HEK293 (cell line): ENCODE measurements around the gene KCNC4.

Source experiments
- GFI1B ChIP-seq: fragments of 450-650 bp; formaldehyde crosslinking; IDR thresholded peaks from 2 replicates; pipeline ENCODE4 v1.5.1; 2016; ENCODE audit warnings: missing biosample characterization, missing genetic modification characterization
- KLF7 ChIP-seq: fragments of 450-650 bp; formaldehyde crosslinking; IDR thresholded peaks from 2 replicates; pipeline ENCODE4 v1.5.1; 2016; ENCODE audit warnings: missing biosample characterization, missing genetic modification characterization, borderline replicate concordance
- MEIS1 ChIP-seq: sonication (generic); formaldehyde crosslinking; IDR thresholded peaks from 2 replicates; pipeline ENCODE4 v1.8.1; 2022; ENCODE audit warnings: missing genetic modification reagents, mild to moderate bottlenecking, borderline replicate concordance
- REST ChIP-seq: fragments of 450-650 bp; formaldehyde crosslinking; IDR thresholded peaks from 2 replicates; pipeline ENCODE4 v1.5.1; 2016; ENCODE audit warnings: missing biosample characterization, missing genetic modification characterization
- SALL2 ChIP-seq: fragments of 450-650 bp; formaldehyde crosslinking; IDR thresholded peaks from 2 replicates; pipeline ENCODE4 v1.5.0; 2017; ENCODE audit warnings: missing biosample characterization, mild to moderate bottlenecking, missing genetic modification characterization, borderline replicate concordance
- YY1 ChIP-seq: fragments of 450-650 bp; formaldehyde crosslinking; IDR thresholded peaks from 2 replicates; pipeline ENCODE4 v1.5.1; 2018; ENCODE audit warnings: missing biosample characterization, missing genetic modification characterization
- ZFHX2 ChIP-seq: fragments of 450-650 bp; formaldehyde crosslinking; conservative IDR thresholded peaks from 2 replicates; pipeline ENCODE4 v1.5.1; 2016; ENCODE audit warnings: missing biosample characterization, missing genetic modification characterization
- ZNF202 ChIP-seq: fragments of 450-650 bp; formaldehyde crosslinking; IDR thresholded peaks from 2 replicates; pipeline ENCODE4 v1.5.1; 2016; ENCODE audit warnings: missing biosample characterization, missing genetic modification characterization, borderline replicate concordance
- ZNF426 ChIP-seq: fragments of 450-650 bp; formaldehyde crosslinking; IDR thresholded peaks from 2 replicates; pipeline ENCODE4 v1.5.1; 2017; ENCODE audit warnings: missing biosample characterization, missing genetic modification characterization, mild to moderate bottlenecking, inconsistent platforms, moderate library complexity
- ZNF670 ChIP-seq: fragments of 450-650 bp; formaldehyde crosslinking; IDR thresholded peaks from 2 replicates; pipeline ENCODE4 v1.5.1; 2016; ENCODE audit warnings: missing biosample characterization, missing genetic modification characterization, low read depth
- ZNF830 ChIP-seq: fragments of 450-650 bp; IDR thresholded peaks from 2 replicates; pipeline ENCODE4 v1.5.0; 2018; ENCODE audit warnings: missing biosample characterization, missing genetic modification characterization, low read depth, mild to moderate bottlenecking, moderate library complexity
- ZSCAN23 ChIP-seq: fragments of 450-650 bp; formaldehyde crosslinking; IDR thresholded peaks from 2 replicates; pipeline ENCODE4 v1.5.1; 2016; ENCODE audit warnings: missing biosample characterization, missing genetic modification characterization
- TF ChIP-seq, protein P1 (sequence below): fragments of 450-650 bp; formaldehyde crosslinking; IDR thresholded peaks from 2 replicates; pipeline ENCODE4 v1.5.1; 2016; ENCODE audit warnings: missing biosample characterization, missing genetic modification characterization
- TF ChIP-seq, protein P2 (sequence below): fragments of 450-650 bp; formaldehyde crosslinking; IDR thresholded peaks from 2 replicates; pipeline ENCODE4 v1.5.1; 2016; ENCODE audit warnings: missing biosample characterization, missing genetic modification characterization, borderline replicate concordance

DNA sequence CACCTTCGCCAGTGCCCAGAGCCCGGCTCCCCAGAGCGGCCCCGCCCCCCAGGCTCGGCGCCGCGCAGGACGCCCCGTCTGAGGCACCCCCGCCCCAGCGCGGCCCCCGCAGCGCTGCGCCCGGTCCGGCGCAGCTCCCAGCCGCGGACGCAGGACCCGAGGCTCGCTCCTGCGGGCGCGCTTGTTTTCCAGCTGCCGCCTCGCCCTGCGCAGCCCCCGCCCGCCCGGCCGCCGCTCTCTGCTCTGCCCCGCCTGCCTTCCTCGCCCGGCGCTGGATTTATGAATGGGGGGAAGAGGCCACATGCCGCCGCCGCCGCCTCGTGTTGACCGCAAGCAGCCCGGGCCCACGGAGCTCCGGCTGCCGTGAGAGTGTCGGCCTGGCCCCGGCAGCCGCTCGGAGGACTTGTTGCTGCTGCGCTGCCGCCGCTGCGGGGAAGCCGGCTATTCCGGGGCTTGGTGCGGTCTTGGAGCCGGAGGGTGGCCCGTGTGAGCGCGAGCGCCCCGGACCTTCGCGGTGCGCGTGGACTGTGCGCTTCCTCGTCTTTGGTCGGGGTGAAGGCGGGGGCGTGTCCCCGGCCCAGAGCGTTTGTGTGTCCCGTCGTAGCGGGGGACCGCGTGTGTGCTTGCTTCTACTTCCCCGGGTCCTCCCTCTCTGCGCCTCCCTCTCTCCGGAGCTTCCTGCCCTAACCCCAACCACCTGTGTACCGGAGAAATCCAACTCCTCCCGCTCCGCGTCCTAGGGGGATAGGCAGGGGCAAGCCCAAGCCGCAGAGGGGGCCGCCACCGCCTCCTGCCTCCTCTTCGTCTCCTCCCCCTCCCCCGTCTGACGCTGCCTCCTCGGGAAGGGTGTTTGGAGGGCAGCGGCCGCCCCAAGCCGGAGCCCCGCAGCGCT lies 736 bp downstream of the KCNC4 start:
- TF ChIP-seq SALL2 (tag by site-specific recombination): no peak
- TF ChIP-seq, protein P1, sequence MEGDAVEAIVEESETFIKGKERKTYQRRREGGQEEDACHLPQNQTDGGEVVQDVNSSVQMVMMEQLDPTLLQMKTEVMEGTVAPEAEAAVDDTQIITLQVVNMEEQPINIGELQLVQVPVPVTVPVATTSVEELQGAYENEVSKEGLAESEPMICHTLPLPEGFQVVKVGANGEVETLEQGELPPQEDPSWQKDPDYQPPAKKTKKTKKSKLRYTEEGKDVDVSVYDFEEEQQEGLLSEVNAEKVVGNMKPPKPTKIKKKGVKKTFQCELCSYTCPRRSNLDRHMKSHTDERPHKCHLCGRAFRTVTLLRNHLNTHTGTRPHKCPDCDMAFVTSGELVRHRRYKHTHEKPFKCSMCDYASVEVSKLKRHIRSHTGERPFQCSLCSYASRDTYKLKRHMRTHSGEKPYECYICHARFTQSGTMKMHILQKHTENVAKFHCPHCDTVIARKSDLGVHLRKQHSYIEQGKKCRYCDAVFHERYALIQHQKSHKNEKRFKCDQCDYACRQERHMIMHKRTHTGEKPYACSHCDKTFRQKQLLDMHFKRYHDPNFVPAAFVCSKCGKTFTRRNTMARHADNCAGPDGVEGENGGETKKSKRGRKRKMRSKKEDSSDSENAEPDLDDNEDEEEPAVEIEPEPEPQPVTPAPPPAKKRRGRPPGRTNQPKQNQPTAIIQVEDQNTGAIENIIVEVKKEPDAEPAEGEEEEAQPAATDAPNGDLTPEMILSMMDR (tag by site-specific recombination): no peak; the same call in 1 of the 2 replicates
- TF ChIP-seq, protein P2, sequence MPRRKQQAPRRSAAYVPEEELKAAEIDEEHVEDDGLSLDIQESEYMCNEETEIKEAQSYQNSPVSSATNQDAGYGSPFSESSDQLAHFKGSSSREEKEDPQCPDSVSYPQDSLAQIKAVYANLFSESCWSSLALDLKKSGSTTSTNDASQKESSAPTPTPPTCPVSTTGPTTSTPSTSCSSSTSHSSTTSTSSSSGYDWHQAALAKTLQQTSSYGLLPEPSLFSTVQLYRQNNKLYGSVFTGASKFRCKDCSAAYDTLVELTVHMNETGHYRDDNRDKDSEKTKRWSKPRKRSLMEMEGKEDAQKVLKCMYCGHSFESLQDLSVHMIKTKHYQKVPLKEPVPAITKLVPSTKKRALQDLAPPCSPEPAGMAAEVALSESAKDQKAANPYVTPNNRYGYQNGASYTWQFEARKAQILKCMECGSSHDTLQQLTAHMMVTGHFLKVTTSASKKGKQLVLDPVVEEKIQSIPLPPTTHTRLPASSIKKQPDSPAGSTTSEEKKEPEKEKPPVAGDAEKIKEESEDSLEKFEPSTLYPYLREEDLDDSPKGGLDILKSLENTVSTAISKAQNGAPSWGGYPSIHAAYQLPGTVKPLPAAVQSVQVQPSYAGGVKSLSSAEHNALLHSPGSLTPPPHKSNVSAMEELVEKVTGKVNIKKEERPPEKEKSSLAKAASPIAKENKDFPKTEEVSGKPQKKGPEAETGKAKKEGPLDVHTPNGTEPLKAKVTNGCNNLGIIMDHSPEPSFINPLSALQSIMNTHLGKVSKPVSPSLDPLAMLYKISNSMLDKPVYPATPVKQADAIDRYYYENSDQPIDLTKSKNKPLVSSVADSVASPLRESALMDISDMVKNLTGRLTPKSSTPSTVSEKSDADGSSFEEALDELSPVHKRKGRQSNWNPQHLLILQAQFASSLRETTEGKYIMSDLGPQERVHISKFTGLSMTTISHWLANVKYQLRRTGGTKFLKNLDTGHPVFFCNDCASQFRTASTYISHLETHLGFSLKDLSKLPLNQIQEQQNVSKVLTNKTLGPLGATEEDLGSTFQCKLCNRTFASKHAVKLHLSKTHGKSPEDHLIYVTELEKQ (tag by site-specific recombination): no peak
- no peak for TF ChIP-seq ZNF426 (tag by site-specific recombination)
- TF ChIP-seq REST: no peak; the same call in 1 of the 2 replicates
- peak; percentile 40 for TF ChIP-seq ZFHX2 (tag by site-specific recombination)
- TF ChIP-seq ZNF830 (tag by site-specific recombination): no peak
- TF ChIP-seq ZNF670: no peak
- TF ChIP-seq KLF7: 0 out of 2 replicates have a peak, but pooled peaks have one; percentile 14
- TF ChIP-seq ZSCAN23 (tag by site-specific recombination): no peak
- no peak for TF ChIP-seq MEIS1 (CRISPR knock-in tag)
- no peak for TF ChIP-seq YY1
- TF ChIP-seq ZNF202 (tag by site-specific recombination): no peak
- TF ChIP-seq GFI1B (tag by site-specific recombination): no peak
